ENCODE data around the gene SMIM11.
"Not testable (repeated sequence)": the region's sequence is repeated elsewhere in the genome, so short reads cannot be mapped to it uniquely, and the experiment has no call there.

SMIM11 gene

GRCh38 chr21:34423805-34424204 is 48.5 kb downstream of the SMIM11 start, which contains the start of gene SMIM34:
Gene SMIM34 (minus strand): TSS chr21:34423951. CDS start chr21:34423839, 112 bp downstream.
- DNase-seq (ENCODE audit: low read depth), result not testable (repeated sequence)

- DNase-seq (ENCODE audit: low read depth), result not testable (repeated sequence)
Measured at GRCh38 chr21:34427339-34427738, 52.0 kb downstream of the SMIM11 start.

GRCh38 chr21:34428441-34428840 is 53.1 kb downstream of the SMIM11 start:
- DNase-seq (ENCODE audit: low read depth), result not testable (repeated sequence)

- DNase-seq (ENCODE audit: low read depth), result not testable (repeated sequence)
Measured at GRCh38 chr21:34429710-34430109, 54.4 kb downstream of the SMIM11 start.
